Astrocyte (in vitro differentiated cells and primary cell): ENCODE data around the gene APBA2. TPM values are rescaled to one million over a fixed set of nuclear protein-coding genes. Genes with fewer than 3 reads are reported as not detected.
A peak's percentile ranks its signal among the peaks of the same experiment; 100 is the strongest.

ENCODE experiments used
- DNase-seq: peaks from one replicate; pipeline ENCODE4 v3.0.0-alpha.2; 2010; ENCODE audit warnings: low read depth
- FAIRE-seq: peaks from 2 replicates; lab custom pipeline; 2011; peaks lifted over from hg19 to GRCh38; lab: Jason Lieb, UNC
- H2AFZ ChIP-seq: 2 replicates; pipeline ENCODE4 v1.6.0; 2012; ENCODE audit warnings: low read depth, low read length, inconsistent platforms
- H3K27ac ChIP-seq: 2 replicates; pipeline ENCODE4 v1.5.1; 2011; ENCODE audit warnings: low read depth, low read length, inconsistent platforms
- H3K27me3 ChIP-seq: 2 replicates; pipeline ENCODE4 v1.6.0; 2011; ENCODE audit warnings: low read length, inconsistent platforms; ENCODE audit not compliant: insufficient read depth
- H3K36me3 ChIP-seq: 2 replicates; pipeline ENCODE4 v1.5.1; 2011; ENCODE audit warnings: low read length, inconsistent platforms; ENCODE audit not compliant: insufficient read depth
- H3K4me1 ChIP-seq: 2 replicates; pipeline ENCODE4 v1.5.1; 2011; ENCODE audit warnings: low read length, inconsistent platforms; ENCODE audit not compliant: insufficient read depth
- H3K4me2 ChIP-seq: 2 replicates; pipeline ENCODE4 v1.6.0; 2012; ENCODE audit warnings: low read length, inconsistent platforms
- H3K4me3 ChIP-seq: 2 replicates; pipeline ENCODE4 v1.5.1; 2011; ENCODE audit warnings: low read depth, mild to moderate bottlenecking, low read length, inconsistent platforms; ENCODE audit not compliant: insufficient read depth
- H3K79me2 ChIP-seq: 2 replicates; pipeline ENCODE4 v1.6.0; 2012; ENCODE audit warnings: mild to moderate bottlenecking, low read length, inconsistent platforms; ENCODE audit not compliant: insufficient read depth
- H3K9ac ChIP-seq: 2 replicates; pipeline ENCODE4 v1.6.0; 2012; ENCODE audit warnings: mild to moderate bottlenecking, low read length, inconsistent platforms
- H3K9me3 ChIP-seq: 2 replicates; pipeline ENCODE4 v1.5.1; 2012; ENCODE audit warnings: low read depth, mild to moderate bottlenecking, low read length, inconsistent platforms; ENCODE audit not compliant: insufficient read depth
- H4K20me1 ChIP-seq: 2 replicates; pipeline ENCODE4 v1.6.0; 2012; ENCODE audit warnings: low read length, inconsistent platforms; ENCODE audit not compliant: insufficient read depth
- H3K27ac Mint-ChIP-seq: one replicate; pipeline ENCODE4 v1.8.0; 2021; ENCODE audit warnings: mild to moderate bottlenecking, mixed read lengths; ENCODE audit not compliant: unreplicated experiment
- H3K27me3 Mint-ChIP-seq: one replicate; pipeline ENCODE4 v1.8.0; 2021; ENCODE audit warnings: low read depth, mixed read lengths; ENCODE audit not compliant: unreplicated experiment
- H3K36me3 Mint-ChIP-seq: one replicate; pipeline ENCODE4 v1.8.0; 2021; ENCODE audit warnings: low read depth, mixed read lengths; ENCODE audit not compliant: unreplicated experiment
- H3K4me1 Mint-ChIP-seq: one replicate; pipeline ENCODE4 v1.8.0; 2021; ENCODE audit warnings: low read depth, mixed read lengths; ENCODE audit not compliant: unreplicated experiment
- H3K4me3 Mint-ChIP-seq: one replicate; pipeline ENCODE4 v1.8.0; 2021; ENCODE audit warnings: mild to moderate bottlenecking, moderate library complexity, mixed read lengths; ENCODE audit not compliant: unreplicated experiment
- H3K9me3 Mint-ChIP-seq: one replicate; pipeline ENCODE4 v1.8.0; 2021; ENCODE audit warnings: mild to moderate bottlenecking, mixed read lengths; ENCODE audit not compliant: unreplicated experiment
- CTCF ChIP-seq: IDR thresholded peaks from 2 replicates; pipeline ENCODE4 v1.5.1; 2011; ENCODE audit warnings: low read depth, mild to moderate bottlenecking, inconsistent platforms, low read length, moderate library complexity; ENCODE audit not compliant: insufficient read depth
- EZH2 ChIP-seq: IDR thresholded peaks from 2 replicates; pipeline ENCODE4 v1.6.1; 2012; ENCODE audit warnings: mild to moderate bottlenecking, low read length, inconsistent platforms; ENCODE audit not compliant: insufficient read depth
- total RNA-seq: library from RNA; stranded (reverse); gene quantifications from 2 replicates; pipeline ENCODE4 v1.2.1, GENCODE V29; 2021

APBA2 gene
- total RNA-seq, 1 donor from 2014 or later, result 15.2 TPM

GRCh38 chr15:28997791-28998190 is 112.0 kb downstream of the APBA2 start:
- H3K36me3 Mint-ChIP-seq, result peaks cover 7% of the 10 kb centered on the region
- peaks cover 8% of the 10 kb centered on the region for H3K4me1 ChIP-seq
- H2AFZ ChIP-seq, result no peak overlapping the region
- peaks cover 2% of the 10 kb centered on the region for H3K27me3 ChIP-seq
- H3K27ac ChIP-seq, result no peak overlapping the region
- TF ChIP-seq EZH2 (no peak), CTCF (no peak)
- H4K20me1 ChIP-seq, result no peaks in the 10 kb centered on the region
- H3K9me3 Mint-ChIP-seq, result peaks cover 3% of the 10 kb centered on the region
- H3K27me3 Mint-ChIP-seq, result no peaks in the 10 kb centered on the region
- H3K4me3 Mint-ChIP-seq, result no peak overlapping the region
- DNase-seq (no peak), FAIRE-seq (no peak)
- H3K27ac Mint-ChIP-seq, result no peak overlapping the region
- no peaks in the 10 kb centered on the region for H3K79me2 ChIP-seq
- peaks cover 10% of the 10 kb centered on the region for H3K4me1 Mint-ChIP-seq
- H3K4me2 ChIP-seq, result no peak overlapping the region
- no peak overlapping the region for H3K9ac ChIP-seq
- H3K9me3 ChIP-seq, result no peaks in the 10 kb centered on the region
- H3K4me3 ChIP-seq, result no peak overlapping the region
- no peaks in the 10 kb centered on the region for H3K36me3 ChIP-seq

- H3K27me3 Mint-ChIP-seq, result no peaks in the 10 kb centered on the region
- Histone ChIP-seq H3K79me2 (no peaks in the 10 kb centered on the region), H2AFZ (no peak overlapping the region), H3K9me3 (no peaks in the 10 kb centered on the region), H3K4me3 (no peak overlapping the region), H3K27ac (no peak overlapping the region), H4K20me1 (no peaks in the 10 kb centered on the region), H3K36me3 (no peaks in the 10 kb centered on the region), H3K9ac (no peak overlapping the region), H3K4me1 (peaks cover 1% of the 10 kb centered on the region), H3K27me3 (peaks cover 2% of the 10 kb centered on the region), H3K4me2 (no peak overlapping the region)
- H3K9me3 Mint-ChIP-seq, result peaks cover 4% of the 10 kb centered on the region
- TF ChIP-seq EZH2, result no peak
- no peak for TF ChIP-seq CTCF
- DNase-seq (no peak), FAIRE-seq (no peak)
- H3K4me1 Mint-ChIP-seq, result peaks cover 2% of the 10 kb centered on the region
- peaks cover 10% of the 10 kb centered on the region for H3K36me3 Mint-ChIP-seq
- no peak overlapping the region for H3K27ac Mint-ChIP-seq
- no peak overlapping the region for H3K4me3 Mint-ChIP-seq
Observed at GRCh38 chr15:28998511-28998910, 112.7 kb downstream of the APBA2 start.

- H3K36me3 ChIP-seq, result no peaks in the 10 kb centered on the region
Observed at GRCh38 chr15:29003191-29003839, 117.5 kb downstream of the APBA2 start.

More at GRCh38 chr15:29003191-29003839, 117.5 kb downstream of the APBA2 start:
- Histone ChIP-seq H3K4me1 (no peaks in the 10 kb centered on the region), H4K20me1 (no peaks in the 10 kb centered on the region), H2AFZ (no peak overlapping the region), H3K27me3 (no peaks in the 10 kb centered on the region), H3K9me3 (no peaks in the 10 kb centered on the region), H3K4me2 (no peak overlapping the region), H3K9ac (no peak overlapping the region), H3K79me2 (no peaks in the 10 kb centered on the region), H3K27ac (no peak overlapping the region), H3K4me3 (no peak overlapping the region)
- TF ChIP-seq CTCF (no peak), EZH2 (no peak)
- Mint-ChIP-seq H3K36me3 (peaks cover 17% of the 10 kb centered on the region), H3K4me1 (no peaks in the 10 kb centered on the region), H3K27ac (no peak overlapping the region), H3K4me3 (no peak overlapping the region), H3K9me3 (peaks cover 4% of the 10 kb centered on the region), H3K27me3 (no peaks in the 10 kb centered on the region)
- FAIRE-seq (no peak), DNase-seq (peak; percentile 2)
